Hypothalamus (tissue), 51 donors: ENCODE results near the gene USP5.
A peak's percentile ranks its signal among the peaks of the same experiment; 100 is the strongest.
"Not testable (repeated sequence)": the region's sequence is repeated elsewhere in the genome, so short reads cannot be mapped to it uniquely, and the experiment has no call there.

Experiments used
- DNase-seq, 51 donors: peaks; one replicate each; lab custom pipeline; 2025; lab: John Stamatoyannopoulos, UW

USP5 gene

DNA sequence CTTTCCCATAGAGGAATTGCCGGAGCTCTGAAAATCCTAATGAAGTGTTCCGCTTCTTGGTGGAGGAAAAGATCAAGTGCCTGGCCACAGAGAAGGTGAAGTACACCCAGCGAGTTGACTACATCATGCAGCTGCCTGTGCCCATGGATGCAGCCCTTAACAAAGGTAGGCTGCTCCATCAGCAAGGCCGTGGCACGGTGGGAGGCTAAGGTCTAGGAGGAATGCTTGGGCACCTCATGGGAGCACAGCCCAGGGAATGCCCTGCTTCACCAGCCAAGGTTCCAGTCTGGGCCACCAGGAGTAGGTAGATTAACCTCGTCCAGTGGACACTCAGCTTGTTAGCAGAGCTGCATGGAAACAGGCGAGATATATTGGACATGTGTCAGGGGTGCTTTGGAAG, 9.0 kb downstream of the USP5 start:
- DNase-seq: no peak

DNA sequence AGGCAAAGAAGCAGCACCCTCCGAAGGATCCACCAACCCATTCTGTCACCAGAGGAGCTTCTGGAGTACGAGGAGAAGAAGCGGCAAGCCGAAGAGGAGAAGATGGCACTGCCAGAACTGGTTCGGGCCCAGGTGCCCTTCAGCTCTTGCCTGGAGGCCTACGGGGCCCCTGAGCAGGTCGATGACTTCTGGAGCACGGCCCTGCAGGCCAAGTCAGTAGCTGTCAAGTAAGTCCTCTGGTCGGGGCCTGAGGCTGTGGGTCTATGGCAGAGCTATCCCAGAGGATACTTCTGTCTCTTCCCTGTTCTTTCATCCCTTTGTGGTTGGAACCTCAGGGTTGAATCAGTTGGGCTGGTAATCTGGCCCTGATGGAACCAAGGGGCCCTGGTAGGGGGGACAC, 9.4 kb downstream of the USP5 start:
- DNase-seq: no peak

DNA sequence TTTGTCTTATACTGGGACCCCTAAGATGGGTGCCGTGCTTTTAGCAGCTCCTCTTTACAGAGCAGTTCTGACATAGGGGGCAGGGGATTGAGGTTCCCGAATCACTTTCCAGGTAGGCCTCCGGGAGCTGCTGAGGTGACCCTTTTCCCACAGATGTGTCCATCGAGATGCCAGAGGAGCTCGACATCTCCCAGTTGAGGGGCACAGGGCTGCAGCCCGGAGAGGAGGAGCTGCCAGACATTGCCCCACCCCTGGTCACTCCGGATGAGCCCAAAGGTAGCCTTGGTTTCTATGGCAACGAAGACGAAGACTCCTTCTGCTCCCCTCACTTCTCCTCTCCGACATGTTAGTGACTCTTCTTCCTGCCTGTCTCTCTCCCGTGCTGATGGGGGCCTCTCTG, 11.1 kb downstream of the USP5 start:
- DNase-seq: no peak

DNA sequence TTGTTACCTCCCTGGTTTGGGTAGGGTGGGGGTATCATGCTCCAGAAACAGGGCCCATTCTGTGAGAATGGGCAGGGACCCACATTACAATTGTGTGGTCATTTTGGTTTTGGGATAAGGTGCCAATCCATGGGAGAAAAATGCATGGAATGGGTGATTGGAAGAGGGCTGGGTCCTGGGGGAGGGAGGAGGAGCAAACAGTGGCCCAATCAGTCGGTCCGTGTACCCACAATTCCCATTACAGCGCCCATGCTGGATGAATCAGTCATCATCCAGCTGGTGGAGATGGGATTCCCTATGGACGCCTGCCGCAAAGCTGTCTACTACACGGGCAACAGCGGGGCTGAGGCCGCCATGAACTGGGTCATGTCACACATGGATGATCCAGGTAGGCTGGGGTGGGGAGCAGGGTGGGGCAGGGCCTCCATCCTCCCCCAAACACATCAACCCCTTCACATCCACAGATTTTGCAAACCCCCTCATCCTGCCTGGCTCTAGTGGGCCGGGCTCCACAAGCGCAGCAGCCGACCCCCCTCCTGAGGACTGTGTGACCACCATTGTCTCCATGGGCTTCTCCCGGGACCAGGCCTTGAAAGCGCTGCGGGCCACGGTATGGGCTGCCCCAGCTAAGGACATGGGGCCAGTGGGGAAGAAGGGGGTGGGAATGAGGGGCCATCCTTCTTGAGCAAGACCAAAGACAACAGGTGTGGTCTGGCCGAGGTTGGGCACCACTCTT, 11.8 kb downstream of the USP5 start:
- DNase-seq: no peak

DNA sequence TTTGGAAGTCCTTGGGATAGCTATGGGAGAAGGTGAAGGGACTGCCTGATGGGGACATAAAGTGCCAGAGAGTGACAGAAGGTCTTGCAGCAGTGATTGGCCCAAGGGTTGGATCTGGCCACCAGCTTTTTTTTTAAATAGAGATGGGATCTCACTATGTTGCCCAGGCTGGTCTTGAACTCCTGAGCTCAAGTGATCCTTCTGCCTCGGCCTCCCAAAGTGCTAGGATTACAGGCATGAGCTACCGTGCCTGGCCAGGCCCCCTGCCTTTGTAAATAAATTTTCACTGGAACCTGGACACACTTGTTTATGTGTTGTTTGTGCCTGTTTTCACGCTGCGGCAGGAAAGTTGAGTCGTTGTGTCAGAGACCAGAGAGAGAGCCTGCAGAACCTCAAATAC, 13.4 kb downstream of the USP5 start:
- DNase-seq: not testable (repeated sequence)

DNA sequence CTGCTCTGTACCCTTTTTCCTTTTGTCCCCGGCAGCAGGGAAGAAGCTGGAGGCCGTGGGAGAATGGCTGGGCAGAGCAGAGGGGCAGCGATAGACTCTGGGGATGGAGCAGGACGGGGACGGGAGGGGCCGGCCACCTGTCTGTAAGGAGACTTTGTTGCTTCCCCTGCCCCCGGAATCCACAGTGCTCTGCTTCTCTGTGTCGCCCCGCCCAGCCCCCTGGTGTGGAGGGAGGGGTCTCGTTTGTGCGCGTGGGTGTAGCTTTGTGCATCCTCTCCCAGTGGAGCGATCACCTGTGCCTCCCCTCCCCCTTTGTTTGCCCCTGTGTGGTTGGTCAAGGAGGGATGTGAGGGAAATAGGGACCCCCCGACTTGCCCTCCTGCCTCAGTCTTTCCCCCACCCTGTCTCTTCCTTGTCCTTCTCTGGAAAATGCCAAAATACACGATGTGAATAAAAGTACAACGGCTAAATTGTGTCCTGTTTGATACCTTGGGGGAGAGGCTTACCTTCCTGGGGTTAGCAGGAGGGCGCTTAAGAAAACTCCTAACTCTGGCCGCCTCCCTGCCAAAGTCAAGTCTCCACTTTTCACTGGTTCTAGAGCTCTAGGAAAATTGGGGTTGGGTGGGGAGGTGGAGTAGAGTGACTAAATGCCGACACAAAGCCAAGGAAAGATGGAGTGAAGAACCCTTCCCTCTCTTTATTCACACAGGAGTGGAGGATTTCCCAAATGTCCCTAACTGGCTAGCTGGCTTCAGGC, 14.4 kb downstream of the USP5 start:
- no peak for DNase-seq

DNA sequence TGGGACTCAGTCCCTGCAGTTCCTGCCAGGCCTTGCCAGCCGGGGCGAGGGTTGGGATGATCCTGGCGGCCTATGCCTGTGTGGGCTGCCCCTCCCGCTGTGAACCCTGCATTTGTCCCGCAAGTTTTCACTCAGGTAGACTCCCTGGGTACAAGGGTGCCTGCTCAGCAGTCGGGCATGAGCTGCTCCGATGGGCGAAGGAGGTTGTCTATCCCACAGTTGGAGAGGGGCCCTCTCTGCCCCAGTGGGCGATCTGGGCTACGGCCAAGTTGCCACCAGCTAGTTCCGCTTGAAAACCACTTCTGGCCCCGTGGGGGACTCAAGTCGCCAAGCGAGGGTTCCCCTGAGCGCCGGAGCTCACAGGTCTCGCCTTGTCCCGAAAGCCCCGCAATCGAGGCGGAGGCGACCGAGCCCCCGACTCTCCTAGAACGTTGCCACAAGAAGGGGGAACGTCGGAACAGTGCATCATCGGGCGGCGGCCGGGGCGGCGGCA, 15.0 kb downstream of the USP5 start:
- peak in 18 of 51 donors; percentile 32 to 78 (median 50) for DNase-seq

DNA sequence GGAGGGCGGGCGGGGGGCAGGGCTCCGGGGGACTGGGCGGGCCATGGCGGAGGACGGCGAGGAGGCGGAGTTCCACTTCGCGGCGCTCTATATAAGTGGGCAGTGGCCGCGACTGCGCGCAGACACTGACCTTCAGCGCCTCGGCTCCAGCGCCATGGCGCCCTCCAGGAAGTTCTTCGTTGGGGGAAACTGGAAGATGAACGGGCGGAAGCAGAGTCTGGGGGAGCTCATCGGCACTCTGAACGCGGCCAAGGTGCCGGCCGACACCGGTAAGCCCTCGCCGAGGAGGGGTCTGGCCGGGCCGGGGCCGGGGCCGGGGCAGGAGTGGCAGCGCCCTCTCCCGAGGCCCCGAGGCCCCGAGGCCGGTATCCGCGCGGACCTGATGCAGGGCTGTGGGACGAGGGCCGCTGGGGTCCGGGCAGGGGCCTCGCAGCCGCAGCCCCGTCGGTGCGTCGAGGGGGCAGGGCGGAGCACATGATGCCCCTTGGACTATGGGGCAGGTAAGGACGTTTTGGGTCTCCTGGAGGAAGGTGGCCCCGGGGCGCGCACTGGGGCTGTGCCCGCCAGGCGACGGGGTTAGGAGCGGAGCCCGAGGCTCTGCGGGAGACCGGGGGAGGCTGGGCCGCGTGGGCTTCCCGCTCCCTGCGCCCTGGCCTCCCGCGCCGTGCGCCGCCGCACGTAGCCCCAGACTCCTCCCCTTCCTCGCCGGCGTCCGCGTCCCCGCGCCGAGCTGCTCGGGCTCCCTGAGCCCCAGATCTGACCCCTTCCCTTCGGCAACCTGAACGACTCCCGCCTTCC, 15.7 kb downstream of the USP5 start, which contains the start of gene TPI1:
TSS of gene TPI1 (plus strand) at position 119 of the 798 bp plus-strand sequence. CDS start at position 155, 36 bp downstream.
- DNase-seq: peak in 50 of 51 donors; percentile 3 to 92 (median 79)

DNA sequence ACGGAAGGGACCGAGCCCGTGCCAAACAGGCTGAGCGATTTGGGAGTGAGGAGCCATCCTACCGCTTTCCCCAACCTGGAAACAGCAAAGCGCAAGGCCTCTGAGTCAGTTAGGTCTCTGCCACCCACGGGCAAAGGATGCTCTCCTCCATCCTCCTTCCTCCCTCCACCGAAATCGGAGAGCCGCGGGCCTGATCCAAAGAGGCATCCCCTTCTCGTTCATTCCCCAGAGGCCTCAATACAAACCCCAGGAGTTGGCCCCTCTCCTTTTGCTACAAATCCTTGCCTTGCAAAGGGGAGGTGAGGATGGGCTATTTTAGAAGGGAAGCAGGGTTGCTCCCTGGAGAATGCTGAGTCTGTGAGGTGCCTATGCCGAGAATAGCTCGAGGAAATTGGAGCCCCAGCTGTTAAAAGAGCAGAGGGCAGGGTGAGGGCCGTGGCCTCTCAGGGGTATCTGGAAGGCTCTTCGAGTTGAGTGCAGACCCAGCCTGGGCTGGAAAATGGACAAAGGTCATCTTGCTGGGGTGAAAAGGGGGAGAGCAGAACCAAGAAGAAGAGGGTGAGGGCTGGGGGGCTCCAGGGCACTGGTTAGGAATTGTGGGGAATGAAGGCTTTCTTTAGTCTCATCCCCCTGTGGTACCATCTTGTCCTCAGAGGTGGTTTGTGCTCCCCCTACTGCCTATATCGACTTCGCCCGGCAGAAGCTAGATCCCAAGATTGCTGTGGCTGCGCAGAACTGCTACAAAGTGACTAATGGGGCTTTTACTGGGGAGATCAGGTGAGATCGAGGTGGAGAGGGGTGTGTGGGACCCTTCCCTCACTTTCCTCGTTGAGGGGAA, 16.5 kb downstream of the USP5 start:
- peak in 2 of 51 donors; percentile 44 to 76 for DNase-seq

DNA sequence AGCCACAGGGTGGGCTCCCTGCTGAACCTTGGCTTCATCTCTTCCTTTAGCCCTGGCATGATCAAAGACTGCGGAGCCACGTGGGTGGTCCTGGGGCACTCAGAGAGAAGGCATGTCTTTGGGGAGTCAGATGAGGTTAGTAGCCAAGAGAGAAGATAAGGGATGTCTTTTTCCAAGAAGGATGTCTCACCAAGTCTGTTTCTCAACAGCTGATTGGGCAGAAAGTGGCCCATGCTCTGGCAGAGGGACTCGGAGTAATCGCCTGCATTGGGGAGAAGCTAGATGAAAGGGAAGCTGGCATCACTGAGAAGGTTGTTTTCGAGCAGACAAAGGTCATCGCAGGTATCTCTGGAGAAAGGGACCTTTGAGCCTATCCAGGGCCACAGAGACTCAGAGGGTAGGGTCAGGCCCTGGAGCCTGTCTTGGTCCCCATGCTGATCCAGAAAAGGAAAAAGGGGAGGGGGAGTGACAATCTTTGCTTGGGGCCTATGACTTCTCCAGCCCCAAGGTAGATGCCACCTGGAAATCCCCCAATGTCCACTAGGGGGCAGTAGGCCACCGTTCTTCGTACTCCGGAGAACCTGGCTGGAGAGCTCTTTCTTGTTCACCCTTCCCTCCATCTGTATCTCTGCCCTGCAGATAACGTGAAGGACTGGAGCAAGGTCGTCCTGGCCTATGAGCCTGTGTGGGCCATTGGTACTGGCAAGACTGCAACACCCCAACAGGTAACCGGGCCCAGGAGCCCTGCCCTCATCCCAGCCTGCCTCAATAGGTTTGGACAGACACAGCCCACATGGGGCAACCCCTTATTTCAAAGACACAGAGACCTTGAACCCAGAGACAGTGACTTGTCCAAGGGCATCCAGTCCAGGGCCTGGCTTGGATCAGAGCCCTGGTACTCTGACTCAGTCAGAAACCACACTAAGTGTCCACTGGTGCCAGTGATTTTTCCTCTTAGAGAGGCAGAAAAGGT, 17.4 kb downstream of the USP5 start:
- DNase-seq: peak in 47 of 51 donors; percentile 2 to 83 (median 55)

DNA sequence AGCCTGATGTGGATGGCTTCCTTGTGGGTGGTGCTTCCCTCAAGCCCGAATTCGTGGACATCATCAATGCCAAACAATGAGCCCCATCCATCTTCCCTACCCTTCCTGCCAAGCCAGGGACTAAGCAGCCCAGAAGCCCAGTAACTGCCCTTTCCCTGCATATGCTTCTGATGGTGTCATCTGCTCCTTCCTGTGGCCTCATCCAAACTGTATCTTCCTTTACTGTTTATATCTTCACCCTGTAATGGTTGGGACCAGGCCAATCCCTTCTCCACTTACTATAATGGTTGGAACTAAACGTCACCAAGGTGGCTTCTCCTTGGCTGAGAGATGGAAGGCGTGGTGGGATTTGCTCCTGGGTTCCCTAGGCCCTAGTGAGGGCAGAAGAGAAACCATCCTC, 18.4 kb downstream of the USP5 start:
- not testable (repeated sequence) for DNase-seq

DNA sequence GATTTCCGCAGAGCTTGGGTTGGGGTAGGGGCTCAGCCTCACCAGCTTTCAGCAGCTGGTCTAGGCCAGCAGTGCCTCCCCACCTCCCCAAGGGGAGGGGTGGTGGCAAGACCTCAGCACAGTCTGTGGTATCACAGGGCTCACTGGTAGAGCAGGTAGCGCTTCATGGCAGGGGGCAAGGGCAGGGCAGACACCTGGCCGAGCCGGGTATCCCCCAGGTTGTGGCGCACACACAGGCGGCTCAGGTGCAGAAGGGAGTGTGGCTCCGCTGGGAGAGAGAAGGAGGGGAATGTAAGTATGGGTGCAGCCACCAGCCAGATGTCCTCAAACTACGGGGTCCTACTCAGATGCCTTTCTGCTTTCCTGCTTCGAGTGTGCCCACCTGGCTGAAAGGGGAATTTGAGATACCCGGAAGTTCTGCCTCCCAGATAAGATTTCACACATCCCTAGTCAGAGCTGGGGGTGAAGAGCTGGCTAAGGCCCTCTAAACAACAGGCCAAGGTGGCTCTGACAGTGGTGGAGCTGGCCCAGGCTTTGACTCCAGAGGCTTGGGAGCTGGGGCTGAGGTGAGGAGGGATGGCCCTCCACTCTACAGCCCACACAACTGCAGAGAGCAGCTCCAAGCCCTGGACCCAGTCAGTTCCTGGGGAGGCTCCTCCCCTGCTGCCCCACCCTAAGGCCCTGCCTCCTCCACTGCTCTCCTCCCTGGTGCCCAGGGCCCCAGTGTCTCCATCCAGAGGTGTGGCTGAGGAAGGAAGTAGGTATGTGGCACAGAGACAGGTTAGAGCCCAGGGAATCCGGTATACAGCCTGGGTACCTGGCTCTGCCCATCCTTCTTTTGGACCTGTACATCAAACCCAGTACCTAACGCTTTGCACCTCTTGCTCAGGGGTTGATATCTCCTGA, 19.4 kb downstream of the USP5 start:
- no peak for DNase-seq

DNA sequence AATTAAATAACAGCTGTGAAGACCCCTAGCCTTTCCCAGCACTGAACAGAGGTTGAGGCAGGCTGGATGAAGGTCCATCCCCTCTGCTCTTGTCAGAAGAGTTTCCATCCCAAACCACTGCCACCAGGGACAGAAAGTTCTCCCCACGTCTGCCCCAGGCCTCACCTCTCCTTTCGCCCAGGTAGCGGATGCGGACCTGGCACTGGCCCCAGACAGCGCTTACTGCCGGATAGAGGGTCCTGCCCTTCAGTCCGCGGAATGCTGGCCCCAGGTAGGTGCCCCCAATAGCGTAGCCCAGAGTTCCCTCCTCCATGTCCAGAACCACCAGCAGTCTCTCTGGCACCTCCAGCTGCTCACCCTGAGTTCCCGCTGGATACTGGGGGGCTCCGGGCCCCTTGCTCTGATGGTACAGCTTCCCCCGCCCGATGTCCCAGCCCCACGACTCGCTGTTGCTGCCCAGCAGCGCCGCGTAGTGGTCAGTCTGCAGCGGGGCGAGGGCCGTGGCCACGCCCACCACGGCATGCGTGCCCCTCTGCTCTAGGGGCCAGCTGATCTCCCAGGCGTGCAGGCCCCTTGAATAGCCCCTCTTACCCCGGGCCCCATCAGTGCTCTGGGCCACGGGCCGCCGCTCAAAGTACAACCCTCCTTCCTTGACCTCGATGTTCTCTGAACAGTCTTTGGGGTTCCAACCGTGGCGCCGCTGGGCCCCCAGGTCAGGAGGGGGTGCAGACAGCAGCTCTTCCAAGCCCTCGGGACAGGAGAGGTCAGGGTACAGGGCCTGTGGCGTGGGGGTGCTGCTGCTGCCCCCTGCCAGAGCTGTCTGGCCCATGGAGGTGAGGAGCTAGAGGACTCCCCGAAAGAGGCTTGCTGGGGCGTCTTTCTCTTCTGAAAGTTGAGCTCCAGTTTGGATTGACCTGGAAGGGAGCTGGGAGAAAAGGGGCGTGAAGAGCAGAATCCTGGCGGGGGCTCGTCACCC, 20.4 kb downstream of the USP5 start:
- peak in 49 of 51 donors; percentile 18 to 86 (median 68) for DNase-seq

DNA sequence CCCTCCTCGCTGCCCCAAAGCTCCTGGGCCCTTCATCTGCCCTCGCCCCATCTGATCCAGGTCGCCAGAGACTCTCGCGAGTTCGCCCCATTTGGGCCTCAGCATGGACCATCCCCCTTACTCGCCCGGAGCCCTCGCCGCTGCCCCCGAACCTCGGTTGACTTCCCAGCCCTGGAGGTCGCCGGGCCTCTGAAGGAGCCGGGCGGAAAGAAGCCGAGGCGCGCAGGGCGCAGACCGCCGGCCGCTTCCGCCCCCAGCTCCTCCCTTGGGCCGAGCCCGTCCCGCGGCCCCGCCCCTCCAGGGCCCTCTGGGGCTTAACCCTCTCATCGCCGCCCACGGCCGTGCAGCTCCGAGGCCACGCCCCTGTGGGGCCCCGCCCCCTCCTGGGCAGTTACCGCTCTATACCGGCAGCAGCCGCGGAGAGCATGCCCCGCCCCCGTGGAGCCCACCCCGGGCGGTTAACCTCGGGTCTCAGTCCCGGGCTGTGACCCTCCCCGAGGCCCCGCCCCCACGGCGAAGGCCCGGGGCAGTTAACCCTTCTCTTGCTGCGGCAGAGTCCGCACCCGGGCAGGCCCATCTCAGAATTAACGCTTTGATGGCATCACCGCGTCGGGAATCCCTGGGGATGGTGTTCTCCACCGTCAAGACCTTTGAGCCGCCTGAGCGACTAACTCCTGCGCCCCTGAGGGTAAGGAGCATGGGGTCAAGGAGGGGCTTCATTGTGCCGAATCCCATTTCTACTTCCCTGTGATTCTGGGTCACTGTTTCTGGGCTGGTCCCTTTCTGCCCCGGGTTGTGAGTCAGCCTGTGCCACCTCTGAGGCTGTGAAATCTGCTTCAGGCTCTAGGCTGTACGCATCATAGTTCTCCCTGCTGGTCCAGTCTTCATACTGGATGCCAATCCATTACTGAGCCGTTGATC, 21.4 kb downstream of the USP5 start, which contains the start of gene SPSB2:
TSS of gene SPSB2 (minus strand) at position 210 of the 921 bp plus-strand sequence. CDS start 402 bp downstream, outside the sequence.
- DNase-seq: peak; percentile 50 to 97 (median 89)

DNA sequence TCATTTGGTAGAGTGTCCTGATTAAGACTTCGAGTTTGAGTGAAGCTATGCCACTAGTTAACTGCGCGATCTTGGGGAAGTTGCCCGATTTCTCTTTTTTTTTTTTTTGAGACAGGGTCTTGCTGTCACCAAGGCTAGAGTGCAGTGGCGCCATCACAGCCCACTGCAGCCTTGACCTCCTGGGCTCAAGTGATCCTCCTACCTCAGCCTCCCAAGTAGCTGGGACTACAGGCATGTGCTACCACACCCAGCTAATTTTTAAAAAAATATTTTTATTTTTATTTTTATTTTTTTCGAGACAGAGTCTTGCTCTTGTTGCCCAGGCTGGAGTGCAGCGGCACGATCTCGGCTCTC, 22.0 kb downstream of the USP5 start:
- DNase-seq: not testable (repeated sequence)
